Measurements from ENCODE around the gene PSKH1.

DNA sequence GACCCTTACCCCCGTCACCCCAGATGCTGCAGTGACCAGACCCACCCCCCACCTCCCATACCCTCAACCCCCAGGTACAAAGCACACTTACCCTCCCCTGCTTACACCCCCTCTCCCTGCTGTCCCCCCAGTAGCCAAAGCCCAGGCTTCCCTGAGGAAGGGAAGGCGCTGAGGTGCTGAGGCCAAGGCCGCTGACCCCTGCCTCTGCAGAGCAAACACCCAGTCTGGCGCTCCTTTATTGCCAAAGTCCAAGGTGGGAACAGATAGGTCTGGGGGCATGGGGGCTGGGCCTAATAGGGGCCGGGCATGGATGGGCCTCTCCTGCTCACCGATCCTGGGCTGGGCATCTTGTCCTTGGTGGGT is 50.2 kb downstream of the PSKH1 start:
- TF ChIP-seq, protein P1, sequence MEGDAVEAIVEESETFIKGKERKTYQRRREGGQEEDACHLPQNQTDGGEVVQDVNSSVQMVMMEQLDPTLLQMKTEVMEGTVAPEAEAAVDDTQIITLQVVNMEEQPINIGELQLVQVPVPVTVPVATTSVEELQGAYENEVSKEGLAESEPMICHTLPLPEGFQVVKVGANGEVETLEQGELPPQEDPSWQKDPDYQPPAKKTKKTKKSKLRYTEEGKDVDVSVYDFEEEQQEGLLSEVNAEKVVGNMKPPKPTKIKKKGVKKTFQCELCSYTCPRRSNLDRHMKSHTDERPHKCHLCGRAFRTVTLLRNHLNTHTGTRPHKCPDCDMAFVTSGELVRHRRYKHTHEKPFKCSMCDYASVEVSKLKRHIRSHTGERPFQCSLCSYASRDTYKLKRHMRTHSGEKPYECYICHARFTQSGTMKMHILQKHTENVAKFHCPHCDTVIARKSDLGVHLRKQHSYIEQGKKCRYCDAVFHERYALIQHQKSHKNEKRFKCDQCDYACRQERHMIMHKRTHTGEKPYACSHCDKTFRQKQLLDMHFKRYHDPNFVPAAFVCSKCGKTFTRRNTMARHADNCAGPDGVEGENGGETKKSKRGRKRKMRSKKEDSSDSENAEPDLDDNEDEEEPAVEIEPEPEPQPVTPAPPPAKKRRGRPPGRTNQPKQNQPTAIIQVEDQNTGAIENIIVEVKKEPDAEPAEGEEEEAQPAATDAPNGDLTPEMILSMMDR (IDR thresholded peaks at IDR 0.05; ENCODE audit: low read depth, low read length, missing input control), result no peak
- TF ChIP-seq, protein P2, sequence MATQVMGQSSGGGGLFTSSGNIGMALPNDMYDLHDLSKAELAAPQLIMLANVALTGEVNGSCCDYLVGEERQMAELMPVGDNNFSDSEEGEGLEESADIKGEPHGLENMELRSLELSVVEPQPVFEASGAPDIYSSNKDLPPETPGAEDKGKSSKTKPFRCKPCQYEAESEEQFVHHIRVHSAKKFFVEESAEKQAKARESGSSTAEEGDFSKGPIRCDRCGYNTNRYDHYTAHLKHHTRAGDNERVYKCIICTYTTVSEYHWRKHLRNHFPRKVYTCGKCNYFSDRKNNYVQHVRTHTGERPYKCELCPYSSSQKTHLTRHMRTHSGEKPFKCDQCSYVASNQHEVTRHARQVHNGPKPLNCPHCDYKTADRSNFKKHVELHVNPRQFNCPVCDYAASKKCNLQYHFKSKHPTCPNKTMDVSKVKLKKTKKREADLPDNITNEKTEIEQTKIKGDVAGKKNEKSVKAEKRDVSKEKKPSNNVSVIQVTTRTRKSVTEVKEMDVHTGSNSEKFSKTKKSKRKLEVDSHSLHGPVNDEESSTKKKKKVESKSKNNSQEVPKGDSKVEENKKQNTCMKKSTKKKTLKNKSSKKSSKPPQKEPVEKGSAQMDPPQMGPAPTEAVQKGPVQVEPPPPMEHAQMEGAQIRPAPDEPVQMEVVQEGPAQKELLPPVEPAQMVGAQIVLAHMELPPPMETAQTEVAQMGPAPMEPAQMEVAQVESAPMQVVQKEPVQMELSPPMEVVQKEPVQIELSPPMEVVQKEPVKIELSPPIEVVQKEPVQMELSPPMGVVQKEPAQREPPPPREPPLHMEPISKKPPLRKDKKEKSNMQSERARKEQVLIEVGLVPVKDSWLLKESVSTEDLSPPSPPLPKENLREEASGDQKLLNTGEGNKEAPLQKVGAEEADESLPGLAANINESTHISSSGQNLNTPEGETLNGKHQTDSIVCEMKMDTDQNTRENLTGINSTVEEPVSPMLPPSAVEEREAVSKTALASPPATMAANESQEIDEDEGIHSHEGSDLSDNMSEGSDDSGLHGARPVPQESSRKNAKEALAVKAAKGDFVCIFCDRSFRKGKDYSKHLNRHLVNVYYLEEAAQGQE (IDR thresholded peaks at IDR 0.05), result no peak
- no peak for TF ChIP-seq EGR1 (IDR thresholded peaks at IDR 0.05; ENCODE audit: low read depth in 2 of 2)
- TF ChIP-seq GABPA (IDR thresholded peaks at IDR 0.05 in 1 of 2, conservative IDR thresholded peaks at IDR 0.05 in 1 of 2), result no peak

Measured in liver (tissue), 3 donors.